CD1c-positive myeloid dendritic cell (primary cell): ENCODE results near the gene GEMIN7.

ENCODE experiments used
- DNase-seq: peaks from one replicate; pipeline ENCODE4 v3.0.0-alpha.2; 2016; ENCODE audit errors: extremely low spot score

Gene GEMIN7

GRCh38 chr19:45061965-45062364 is 17.1 kb upstream of the GEMIN7 start:
- no peak for DNase-seq

GRCh38 chr19:45063851-45064801 is 14.9 kb upstream of the GEMIN7 start:
- no peak for DNase-seq

GRCh38 chr19:45066921-45067661 is 12.0 kb upstream of the GEMIN7 start:
- DNase-seq, result no peak

GRCh38 chr19:45068041-45068440 is 11.0 kb upstream of the GEMIN7 start:
- no peak for DNase-seq

GRCh38 chr19:45069056-45069455 is 10.0 kb upstream of the GEMIN7 start:
- DNase-seq, result peak; percentile 65

- no peak for DNase-seq
Measured at GRCh38 chr19:45070214-45070613, 8.8 kb upstream of the GEMIN7 start.

- no peak for DNase-seq
Measured at GRCh38 chr19:45070861-45071544, 8.1 kb upstream of the GEMIN7 start.

- no peak for DNase-seq
Measured at GRCh38 chr19:45071545-45071938, 7.5 kb upstream of the GEMIN7 start.

GRCh38 chr19:45071969-45072790 is 6.9 kb upstream of the GEMIN7 start:
- DNase-seq, result no peak

- no peak for DNase-seq
Measured at GRCh38 chr19:45074744-45075300, 4.2 kb upstream of the GEMIN7 start.

- peak; percentile 94 for DNase-seq
Measured at GRCh38 chr19:45075301-45076028, 3.6 kb upstream of the GEMIN7 start.

GRCh38 chr19:45076029-45076850 is 2.8 kb upstream of the GEMIN7 start, which contains the start of gene ZNF296:
Gene ZNF296 (minus strand): TSS chr19:45076478. CDS start chr19:45076373, 105 bp downstream.
- peak; percentile 80 for DNase-seq

GRCh38 chr19:45076851-45077730 is 2.0 kb upstream of the GEMIN7 start:
- no peak for DNase-seq

- no peak for DNase-seq
Measured at GRCh38 chr19:45078390-45079062, 534 bp upstream of the GEMIN7 start.

- no peak for DNase-seq
Measured at GRCh38 chr19:45079911-45080370, 881 bp downstream of the GEMIN7 start.

GRCh38 chr19:45082170-45082569 is 3.1 kb downstream of the GEMIN7 start:
- no peak for DNase-seq

GRCh38 chr19:45086480-45086879 is 7.4 kb downstream of the GEMIN7 start:
- DNase-seq, result no peak

GRCh38 chr19:45087531-45087930 is 8.5 kb downstream of the GEMIN7 start:
- peak; percentile 43 for DNase-seq
